GM12878 (cell line): ENCODE results near the gene CCDC3. TPM values are rescaled to one million over a fixed set of nuclear protein-coding genes. Genes with fewer than 3 reads are reported as not detected.

Experiments used
- ATAC-seq: fragments of 200-7000 bp; cut with Tn5 transposase; 3 replicates; pipeline ENCODE4 v1.9.1; 2020; ENCODE audit warnings: mild to moderate bottlenecking, moderate library complexity
- BruUV-seq: library from RNA; stranded (reverse); fragments of 400-500 nt; replicated peaks from 2 replicates; lab custom pipeline; 2021; lab: Mats Ljungman, UMichigan
- CTCF ChIA-PET: fragments of 300-600 bp; sonication (Branson Sonifier 250); formaldehyde crosslinking; extraction: SDS; loops from one replicate; lab custom pipeline; 2021; ENCODE audit warnings: inconsistent platforms; lab: Yijun Ruan, JAX
- POLR2A ChIA-PET: fragments of 350-600 bp; formaldehyde crosslinking; extraction: SDS; loops from one replicate; lab custom pipeline; 2021; ENCODE audit warnings: inconsistent platforms; lab: Charles Lee
- RAD21 ChIA-PET: fragments of 300-600 bp; sonication (Branson Sonifier 250); formaldehyde crosslinking; loops from one replicate; lab custom pipeline; 2023; ENCODE audit warnings: antibody characterized with exemption; ENCODE audit not compliant: unreplicated experiment; lab: Charles Lee
- SMC1A ChIA-PET: fragments of 300-600 bp; sonication (Branson Sonifier 250); formaldehyde crosslinking; loops from one replicate; lab custom pipeline; 2023; ENCODE audit not compliant: unreplicated experiment, uncharacterized antibody; lab: Charles Lee
- DNase-seq: peaks from one replicate; pipeline ENCODE4 v3.0.0-alpha.2; 2011; ENCODE audit warnings: low read depth, low spot score
- FAIRE-seq: peaks from 3 replicates; lab custom pipeline; 2011; peaks lifted over from hg19 to GRCh38; lab: Jason Lieb, UNC
- H2AFZ ChIP-seq: 2 replicates; pipeline ENCODE4 v1.6.0; 2011; ENCODE audit warnings: low read depth, low read length, control low read depth; ENCODE audit not compliant: control insufficient read depth
- H3K27ac ChIP-seq: 2 replicates; pipeline ENCODE4 v1.5.1; 2011; ENCODE audit warnings: control low read depth; ENCODE audit not compliant: control insufficient read depth, insufficient read depth
- H3K27me3 ChIP-seq, 2 experiments: replicated peaks in 1 of 2; 2 replicates each; pipeline versions ENCODE4 v1.6.0 to v1.6.1; 2011; ENCODE audit warnings: low read length in 1 of 2; ENCODE audit not compliant: control insufficient read depth in 2 of 2, insufficient read depth in 2 of 2
- H3K36me3 ChIP-seq, 2 experiments: 2 replicates each; pipeline ENCODE4 v1.5.1; 2011; ENCODE audit warnings: low read length in 1 of 2; ENCODE audit not compliant: control insufficient read depth in 2 of 2, insufficient read depth in 2 of 2
- H3K4me1 ChIP-seq: 2 replicates; pipeline ENCODE4 v1.6.1; 2011; ENCODE audit warnings: mild to moderate bottlenecking, low read length, moderate library complexity, mixed read lengths; ENCODE audit not compliant: control insufficient read depth, insufficient read depth
- H3K4me2 ChIP-seq: 2 replicates; pipeline ENCODE4 v1.6.0; 2011; ENCODE audit warnings: control low read depth; ENCODE audit not compliant: control insufficient read depth, insufficient read depth
- H3K4me3 ChIP-seq: fragments of 200-600 bp; sonication (generic); 2 replicates; pipeline ENCODE4 v1.5.1; 2016
- H3K79me2 ChIP-seq: 2 replicates; pipeline ENCODE4 v1.6.0; 2011; ENCODE audit warnings: low read length; ENCODE audit not compliant: control insufficient read depth, insufficient read depth
- H3K9ac ChIP-seq: 2 replicates; pipeline ENCODE4 v1.8.0; 2011; ENCODE audit warnings: low read length, control low read depth, mixed read lengths; ENCODE audit not compliant: control insufficient read depth, insufficient read depth
- H3K9me3 ChIP-seq: replicated peaks from 3 replicates; pipeline ENCODE4 v1.5.1; 2011; ENCODE audit warnings: mild to moderate bottlenecking, low read length; ENCODE audit not compliant: control insufficient read depth, insufficient read depth
- H4K20me1 ChIP-seq: 2 replicates; pipeline ENCODE4 v1.6.0; 2011; ENCODE audit not compliant: control insufficient read depth, insufficient read depth
- ATF7 ChIP-seq: fragments of 450-650 bp; IDR thresholded peaks from 2 replicates; pipeline ENCODE4 v1.6.1; 2016; ENCODE audit warnings: low read depth, mild to moderate bottlenecking
- BMI1 ChIP-seq: fragments of 450-650 bp; IDR thresholded peaks from 2 replicates; pipeline ENCODE4 v1.6.1; 2016; ENCODE audit warnings: mild to moderate bottlenecking, moderate library complexity, borderline replicate concordance
- CBX3 ChIP-seq: fragments of 200-600 bp; sonication (generic); IDR thresholded peaks from 2 replicates; pipeline ENCODE4 v1.6.1; 2016; ENCODE audit warnings: low read depth, borderline replicate concordance
- GABPA ChIP-seq: IDR thresholded peaks from 2 replicates; pipeline ENCODE4 v1.6.1; 2014; ENCODE audit warnings: antibody characterized with exemption, low read depth, mild to moderate bottlenecking, inconsistent platforms
- HCFC1 ChIP-seq: fragments of 150-350 bp; IDR thresholded peaks from 2 replicates; pipeline ENCODE4 v1.6.1; 2014; ENCODE audit warnings: low read length
- IKZF1 ChIP-seq: fragments of 450-650 bp; conservative IDR thresholded peaks from 2 replicates; pipeline ENCODE4 v1.6.1; 2017; ENCODE audit warnings: antibody characterized with exemption, mild to moderate bottlenecking
- NFXL1 ChIP-seq: fragments of 450-650 bp; IDR thresholded peaks from 2 replicates; pipeline ENCODE4 v1.6.1; 2017; ENCODE audit warnings: antibody characterized with exemption, mild to moderate bottlenecking, borderline replicate concordance
- RFX5 ChIP-seq: IDR thresholded peaks from 2 replicates; pipeline ENCODE4 v1.6.1; 2011; ENCODE audit warnings: low read depth, low read length, improper control_type of control experiment
- SPI1 ChIP-seq: IDR thresholded peaks from 2 replicates; pipeline ENCODE4 v1.6.1; 2011; ENCODE audit warnings: low read depth, mild to moderate bottlenecking, low read length, moderate library complexity, borderline replicate concordance; ENCODE audit not compliant: insufficient read depth
- SRF ChIP-seq, 2 experiments: IDR thresholded peaks; 2 replicates each; pipeline ENCODE4 v1.6.1; 2011; ENCODE audit warnings: low read depth in 2 of 2, low read length in 2 of 2, mild to moderate bottlenecking in 1 of 2, moderate library complexity in 1 of 2
- STAT3 ChIP-seq: IDR thresholded peaks from 2 replicates; pipeline ENCODE4 v1.6.1; 2011; ENCODE audit warnings: low read depth, low read length, improper control_type of control experiment
- WGBS: methylation state at CpG from one replicate; pipeline ENCODE4 v1.1.6; 2016; ENCODE audit warnings: low lambda C conversion rate; ENCODE audit not compliant: insufficient replicate concordance, insufficient coverage; ENCODE audit errors: missing lambda C conversion rate; 5-methylcytosine and 5-hydroxymethylcytosine counted together
- in situ Hi-C: fragments of 300-500 bp; cut with MboI; formaldehyde crosslinking; loops from 9 replicates; pipeline ENCODE4 v1.14.3; 2018; ENCODE audit warnings: mixed read lengths
- intact Hi-C: fragments of 100-400 bp; cut with micrococcal nuclease; formaldehyde crosslinking; loops from one replicate; pipeline ENCODE4 v1.14.2; 2022; ENCODE audit not compliant: unreplicated experiment
- polyA plus RNA-seq, 11 experiments: library from polyadenylated mRNA; depleted of rRNA in 4 of 11; unstranded in 6 of 11; stranded (reverse) in 5 of 11; fragments of >200 nt; fragmentation: Nextera tagmentation in 4 of 11; fragmentation: Illumina TruSeq in 1 of 11; extraction: Ambion mirVana in 4 of 11; extraction: Trizol in 1 of 11; gene quantifications; 1 replicate in 1 of 11; 2 replicates in 10 of 11; pipeline versions ENCODE4 v1.2.1 to v1.2.3, GENCODE V29; 2011 to 2016; ENCODE audit warnings: inconsistent platforms in 2 of 11, missing spikeins in 2 of 11, low read depth in 1 of 11
- total RNA-seq, 4 experiments: library from RNA; depleted of rRNA in 3 of 4; stranded (reverse); fragments of >200 nt in 3 of 4; fragmentation: Illumina TruSeq in 1 of 4; extraction: Trizol in 1 of 4; gene quantifications; 2 replicates each; pipeline versions ENCODE4 v1.2.1 to v1.2.3, GENCODE V29; 2013 to 2021
- TF ChIP-seq, protein P1 (sequence below): fragments of 450-650 bp; formaldehyde crosslinking; IDR thresholded peaks from 2 replicates; pipeline ENCODE4 v1.5.0; 2022; ENCODE audit warnings: mild to moderate bottlenecking, missing genetic modification characterization
- TF ChIP-seq, protein P2 (sequence below): fragments of 450-650 bp; IDR thresholded peaks from 2 replicates; pipeline ENCODE4 v1.6.1; 2017; ENCODE audit warnings: antibody characterized with exemption, mild to moderate bottlenecking, moderate library complexity

Gene CCDC3
- total and polyA plus RNA-seq, 10 of the 15 experiments (the other 5 are each of a cell fraction or from before 2014, with no cell fraction given): 0.08 TPM; not detected in 9

DNA sequence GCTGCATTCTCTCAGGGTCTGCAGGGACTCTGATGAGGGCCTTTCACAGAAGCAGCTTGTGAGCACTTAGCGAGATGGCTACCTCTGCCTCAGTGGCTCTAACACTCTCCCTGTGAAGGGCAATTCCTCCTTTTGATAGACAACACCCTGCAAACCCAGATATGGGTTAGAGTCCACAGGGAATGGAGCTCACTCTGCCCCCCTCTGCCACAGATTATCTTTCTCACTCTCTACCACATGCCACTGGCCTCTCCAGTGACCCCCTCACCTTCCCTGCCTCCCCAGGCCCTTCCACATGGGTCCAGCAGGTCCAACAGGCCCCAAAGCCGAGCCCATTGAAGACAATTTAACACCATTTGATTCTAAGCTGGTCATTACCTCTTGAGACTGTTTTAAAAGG lies 72.1 kb downstream of the CCDC3 start (continued):
- TF ChIP-seq, protein P1, sequence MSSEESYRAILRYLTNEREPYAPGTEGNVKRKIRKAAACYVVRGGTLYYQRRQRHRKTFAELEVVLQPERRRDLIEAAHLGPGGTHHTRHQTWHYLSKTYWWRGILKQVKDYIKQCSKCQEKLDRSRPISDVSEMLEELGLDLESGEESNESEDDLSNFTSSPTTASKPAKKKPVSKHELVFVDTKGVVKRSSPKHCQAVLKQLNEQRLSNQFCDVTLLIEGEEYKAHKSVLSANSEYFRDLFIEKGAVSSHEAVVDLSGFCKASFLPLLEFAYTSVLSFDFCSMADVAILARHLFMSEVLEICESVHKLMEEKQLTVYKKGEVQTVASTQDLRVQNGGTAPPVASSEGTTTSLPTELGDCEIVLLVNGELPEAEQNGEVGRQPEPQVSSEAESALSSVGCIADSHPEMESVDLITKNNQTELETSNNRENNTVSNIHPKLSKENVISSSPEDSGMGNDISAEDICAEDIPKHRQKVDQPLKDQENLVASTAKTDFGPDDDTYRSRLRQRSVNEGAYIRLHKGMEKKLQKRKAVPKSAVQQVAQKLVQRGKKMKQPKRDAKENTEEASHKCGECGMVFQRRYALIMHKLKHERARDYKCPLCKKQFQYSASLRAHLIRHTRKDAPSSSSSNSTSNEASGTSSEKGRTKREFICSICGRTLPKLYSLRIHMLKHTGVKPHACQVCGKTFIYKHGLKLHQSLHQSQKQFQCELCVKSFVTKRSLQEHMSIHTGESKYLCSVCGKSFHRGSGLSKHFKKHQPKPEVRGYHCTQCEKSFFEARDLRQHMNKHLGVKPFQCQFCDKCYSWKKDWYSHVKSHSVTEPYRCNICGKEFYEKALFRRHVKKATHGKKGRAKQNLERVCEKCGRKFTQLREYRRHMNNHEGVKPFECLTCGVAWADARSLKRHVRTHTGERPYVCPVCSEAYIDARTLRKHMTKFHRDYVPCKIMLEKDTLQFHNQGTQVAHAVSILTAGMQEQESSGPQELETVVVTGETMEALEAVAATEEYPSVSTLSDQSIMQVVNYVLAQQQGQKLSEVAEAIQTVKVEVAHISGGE: no peak
- TF ChIP-seq GABPA (no peak), CBX3 (no peak), BMI1 (no peak), HCFC1 (no peak)
- TF ChIP-seq, all 136 proteins: peak for 0

DNA sequence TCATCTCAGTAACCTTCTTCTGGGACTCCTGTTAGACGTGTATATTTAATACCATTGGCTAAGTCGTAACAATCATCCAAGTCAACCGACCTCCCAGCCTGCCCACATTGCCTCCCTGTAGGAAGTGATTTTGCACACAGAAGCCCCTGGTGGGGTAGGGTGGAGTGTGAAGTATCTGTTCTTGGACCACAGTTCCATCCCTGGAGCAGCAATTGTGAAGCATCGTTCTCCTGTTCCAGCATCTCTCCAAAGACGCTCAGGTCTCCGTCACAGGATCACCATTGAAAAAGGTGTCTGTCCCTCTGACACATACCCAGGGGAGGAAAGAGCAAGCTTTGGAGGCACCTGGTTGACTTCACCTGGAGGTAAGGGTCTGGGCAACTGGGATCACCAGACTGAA lies 72.9 kb downstream of the CCDC3 start:
- SMC1A ChIA-PET: no interaction called here
- no peak for DNase-seq
- no peak for FAIRE-seq
- POLR2A ChIA-PET: interaction anchor here (0.7 kb wide), 1 partner anchor 10 kb away, joined by 5 read pairs; no protein-coding TSS in a partner anchor
- Histone ChIP-seq H3K36me3 (no peaks in the 10 kb centered on the region), H3K79me2 (no peaks in the 10 kb centered on the region), H3K9ac (no peak overlapping the region), H2AFZ (no peak overlapping the region), H3K4me3 (no peak overlapping the region), H3K4me1 (no peaks in the 10 kb centered on the region), H3K4me2 (no peak overlapping the region), H4K20me1 (no peaks in the 10 kb centered on the region), H3K9me3 (no peaks in the 10 kb centered on the region), H3K27me3 (no peaks in the 10 kb centered on the region; a peak in 2 of 4 replicates), H3K27ac (no peak overlapping the region)
- intact Hi-C loops (no loop called here), in situ Hi-C loops (no loop called here)
- CTCF ChIA-PET: no interaction called here
- ATAC-seq: no peak
- RAD21 ChIA-PET: no interaction called here
- 47% methylated on average over 6 of the region's 6 CpGs for WGBS
- BruUV-seq: no TSS peak
- TF ChIP-seq, protein P2, sequence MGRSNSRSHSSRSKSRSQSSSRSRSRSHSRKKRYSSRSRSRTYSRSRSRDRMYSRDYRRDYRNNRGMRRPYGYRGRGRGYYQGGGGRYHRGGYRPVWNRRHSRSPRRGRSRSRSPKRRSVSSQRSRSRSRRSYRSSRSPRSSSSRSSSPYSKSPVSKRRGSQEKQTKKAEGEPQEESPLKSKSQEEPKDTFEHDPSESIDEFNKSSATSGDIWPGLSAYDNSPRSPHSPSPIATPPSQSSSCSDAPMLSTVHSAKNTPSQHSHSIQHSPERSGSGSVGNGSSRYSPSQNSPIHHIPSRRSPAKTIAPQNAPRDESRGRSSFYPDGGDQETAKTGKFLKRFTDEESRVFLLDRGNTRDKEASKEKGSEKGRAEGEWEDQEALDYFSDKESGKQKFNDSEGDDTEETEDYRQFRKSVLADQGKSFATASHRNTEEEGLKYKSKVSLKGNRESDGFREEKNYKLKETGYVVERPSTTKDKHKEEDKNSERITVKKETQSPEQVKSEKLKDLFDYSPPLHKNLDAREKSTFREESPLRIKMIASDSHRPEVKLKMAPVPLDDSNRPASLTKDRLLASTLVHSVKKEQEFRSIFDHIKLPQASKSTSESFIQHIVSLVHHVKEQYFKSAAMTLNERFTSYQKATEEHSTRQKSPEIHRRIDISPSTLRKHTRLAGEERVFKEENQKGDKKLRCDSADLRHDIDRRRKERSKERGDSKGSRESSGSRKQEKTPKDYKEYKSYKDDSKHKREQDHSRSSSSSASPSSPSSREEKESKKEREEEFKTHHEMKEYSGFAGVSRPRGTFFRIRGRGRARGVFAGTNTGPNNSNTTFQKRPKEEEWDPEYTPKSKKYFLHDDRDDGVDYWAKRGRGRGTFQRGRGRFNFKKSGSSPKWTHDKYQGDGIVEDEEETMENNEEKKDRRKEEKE: no peak
- TF ChIP-seq SRF (IDR thresholded peaks at IDR 0.05; ENCODE audit: low read depth in 2 of 2, low read length in 2 of 2) (no peak), STAT3 (no peak), ATF7 (no peak), CBX3 (no peak), RFX5 (no peak), HCFC1 (no peak), IKZF1 (no peak), NFXL1 (no peak), SPI1 (no peak)
